SKM-1 treated with dmso at 0.1 percent for 144 hours (cell line): ENCODE results near the gene FBXL3.
"Not testable (repeated sequence)": the region's sequence is repeated elsewhere in the genome, so short reads cannot be mapped to it uniquely, and the experiment has no call there.

ENCODE experiments used
- DNase-seq: peaks from one replicate; lab custom pipeline; 2025; ENCODE audit not compliant: unreplicated experiment; lab: John Stamatoyannopoulos, UW

Gene FBXL3

DNA sequence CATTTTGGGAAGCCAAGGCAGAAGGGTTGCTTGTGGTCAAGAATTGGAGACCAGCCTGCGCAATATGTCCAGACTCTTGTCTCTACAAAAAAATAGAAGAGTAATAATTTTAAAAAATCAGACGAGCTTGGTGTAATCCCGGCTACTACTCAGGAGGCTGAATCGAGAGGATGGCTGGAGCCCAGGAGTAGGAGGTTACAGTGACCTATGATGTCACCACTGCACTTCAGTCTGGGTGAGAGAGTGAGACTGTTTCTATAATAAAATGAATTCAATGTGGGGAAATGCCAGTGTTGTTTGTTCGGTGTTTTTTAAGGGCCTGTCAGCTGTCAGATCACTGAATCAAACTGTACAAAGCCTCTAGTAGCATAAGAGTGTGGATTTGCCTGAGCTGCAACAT, 1.2 kb upstream of the FBXL3 start:
- DNase-seq = no peak

DNA sequence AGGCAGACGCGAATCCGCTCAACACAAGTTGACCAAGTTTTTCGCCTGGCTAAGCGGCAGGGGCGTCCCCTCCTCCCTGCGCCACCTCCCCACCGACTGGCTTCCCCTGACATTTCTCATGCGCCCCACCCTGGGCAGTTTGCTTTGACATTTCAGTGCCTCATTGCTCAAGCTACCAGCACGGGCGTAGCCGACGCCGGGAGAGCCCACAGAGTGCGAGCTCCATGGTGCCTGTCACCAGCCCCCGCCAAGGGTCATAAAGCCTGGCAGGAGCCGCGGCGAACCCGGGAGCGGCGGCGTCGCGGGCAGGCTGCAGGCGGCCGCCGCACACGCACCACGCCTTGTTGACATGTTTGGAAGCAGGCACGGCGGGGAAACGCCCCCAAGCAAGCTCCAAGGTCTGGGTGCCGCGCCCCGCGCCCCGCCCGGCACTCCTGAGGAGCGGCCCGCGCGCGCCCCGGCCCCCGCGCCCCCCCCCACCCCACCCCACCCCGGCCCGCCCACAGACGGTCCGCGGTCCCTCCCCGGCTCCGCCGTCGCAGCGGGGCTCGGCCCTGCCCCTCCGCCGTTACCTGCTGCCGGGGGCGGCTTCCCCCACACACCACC, 601 bp downstream of the FBXL3 start:
- DNase-seq = peak; percentile 63

DNA sequence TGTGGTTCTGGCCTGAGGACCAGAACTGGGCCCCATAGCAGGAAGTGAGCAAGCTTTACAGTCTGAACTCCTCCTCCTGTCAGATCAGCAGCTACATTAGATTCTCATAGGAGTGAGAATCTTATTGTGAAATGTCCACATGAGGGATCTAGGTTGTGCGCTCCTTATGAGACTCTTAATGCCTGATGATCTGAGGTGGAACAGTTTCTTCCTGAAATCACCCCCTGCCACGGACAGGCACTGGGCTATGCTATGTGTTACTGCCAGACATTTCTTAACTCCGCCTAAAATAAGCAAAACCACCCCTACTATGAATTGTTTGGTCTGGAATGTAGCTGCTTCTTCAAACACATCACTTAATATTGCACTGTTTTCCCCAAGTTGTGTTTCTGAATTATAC, 4.6 kb downstream of the FBXL3 start:
- no peak for DNase-seq

DNA sequence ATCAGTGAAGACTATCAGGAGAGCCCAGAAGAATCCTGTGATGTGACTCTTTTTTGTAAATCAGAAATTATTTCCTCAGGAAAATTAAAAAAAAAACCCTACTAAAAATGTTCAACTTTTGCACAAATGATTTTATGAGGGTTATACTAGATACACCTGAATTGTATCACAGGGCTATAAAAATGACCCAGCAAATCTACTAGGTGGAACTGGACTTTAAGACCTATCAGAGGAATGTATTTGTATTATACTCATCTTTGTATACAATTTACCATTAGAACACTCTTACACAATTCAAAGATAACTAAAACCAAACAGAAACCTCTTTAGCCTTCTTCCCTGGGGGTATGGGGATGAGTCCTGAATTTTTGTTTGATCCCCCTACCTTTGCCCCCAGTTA, 7.2 kb downstream of the FBXL3 start:
- DNase-seq = no peak

DNA sequence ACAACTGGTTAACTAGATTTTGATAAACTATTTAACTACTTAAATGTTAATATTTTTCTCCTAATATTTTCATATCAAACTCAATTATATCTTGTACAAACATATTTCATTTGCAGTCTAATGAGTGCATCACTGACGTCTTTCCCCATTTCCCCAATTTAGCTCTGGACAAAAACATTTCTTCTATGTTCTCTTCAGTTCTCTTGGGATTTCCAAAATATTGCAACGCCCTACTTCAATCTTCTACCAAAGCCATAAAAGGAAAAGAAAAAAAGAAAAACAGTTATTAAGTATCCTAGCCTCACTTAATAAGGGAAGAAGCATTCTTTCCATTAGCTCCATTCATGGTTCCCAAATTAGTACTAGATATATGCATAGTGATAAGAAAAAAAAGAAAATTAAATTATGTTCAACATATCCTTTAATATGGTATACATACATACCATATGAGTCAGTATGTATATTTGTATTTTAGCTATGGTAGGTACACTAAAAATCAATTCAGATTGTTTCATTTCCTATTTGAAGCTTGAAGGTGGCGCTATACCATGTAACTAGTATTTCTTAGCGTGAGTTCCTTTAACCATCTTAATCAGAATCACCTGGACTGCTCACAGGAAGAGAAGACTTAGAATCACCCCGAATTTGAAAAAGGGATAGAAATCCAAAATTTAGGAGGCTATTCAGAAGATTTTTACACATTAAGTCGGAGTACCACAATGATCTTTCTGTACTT, 9.9 kb downstream of the FBXL3 start:
- no peak for DNase-seq

DNA sequence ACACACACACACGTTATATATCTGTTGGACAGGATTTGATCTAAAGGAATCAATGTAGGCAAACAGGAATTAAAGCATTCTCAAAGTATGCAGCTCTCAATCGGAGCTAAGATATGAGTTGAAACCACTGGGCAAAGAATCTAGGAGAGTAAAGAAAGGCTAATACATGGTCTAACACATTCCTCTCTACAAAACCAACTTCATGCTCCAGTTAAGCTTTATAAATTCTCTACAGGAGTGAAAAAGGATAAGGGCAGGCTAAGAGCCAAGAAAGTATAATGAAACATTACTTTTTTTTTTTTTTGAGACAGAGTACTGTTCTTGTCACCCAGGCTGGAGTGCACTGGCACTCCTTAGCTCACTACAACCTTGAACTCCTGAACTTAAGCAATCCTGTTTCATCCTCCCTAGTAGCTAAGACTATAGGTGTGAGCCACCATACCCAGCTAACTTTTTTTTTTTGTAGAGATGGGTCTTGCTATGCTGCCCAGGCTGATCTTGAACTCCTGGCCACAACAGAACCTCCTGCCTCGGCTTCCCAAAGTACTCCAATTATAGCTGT, 10.6 kb downstream of the FBXL3 start:
- DNase-seq = no peak

DNA sequence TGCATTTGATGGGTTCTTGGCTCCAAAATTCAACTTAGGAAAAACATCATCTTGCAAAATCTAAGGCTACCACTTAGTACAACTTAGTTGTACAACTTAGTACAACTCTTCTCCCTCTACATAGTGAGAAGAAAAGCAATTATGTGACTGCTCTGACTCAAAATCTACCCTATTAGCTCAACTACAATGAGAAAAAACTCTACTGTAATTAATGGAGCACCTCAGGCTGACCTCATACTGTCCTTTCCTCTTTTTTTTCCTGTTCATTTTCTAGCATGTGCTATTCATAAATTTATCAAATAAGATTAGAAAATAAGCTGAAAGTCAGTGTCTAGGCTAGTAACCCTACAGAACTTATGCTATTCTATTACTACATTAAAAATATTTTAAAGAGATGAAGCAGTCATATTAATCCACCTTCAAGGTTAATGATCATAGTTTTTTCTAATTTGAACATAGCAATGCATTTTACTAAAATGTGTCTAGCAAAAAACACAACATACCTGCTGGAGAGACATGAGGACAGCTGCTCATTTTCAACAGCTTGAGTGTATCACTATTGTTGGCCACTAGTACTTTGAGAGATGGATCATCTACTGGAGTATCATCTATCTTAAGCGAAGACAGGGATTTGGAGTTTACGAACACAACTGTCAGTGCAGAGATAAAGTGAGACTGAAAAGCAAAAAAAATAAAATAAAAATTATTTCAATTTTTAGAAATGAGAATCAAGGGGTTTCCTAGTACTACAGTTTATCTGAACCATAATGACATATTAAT, 11.9 kb downstream of the FBXL3 start:
- DNase-seq = no peak

DNA sequence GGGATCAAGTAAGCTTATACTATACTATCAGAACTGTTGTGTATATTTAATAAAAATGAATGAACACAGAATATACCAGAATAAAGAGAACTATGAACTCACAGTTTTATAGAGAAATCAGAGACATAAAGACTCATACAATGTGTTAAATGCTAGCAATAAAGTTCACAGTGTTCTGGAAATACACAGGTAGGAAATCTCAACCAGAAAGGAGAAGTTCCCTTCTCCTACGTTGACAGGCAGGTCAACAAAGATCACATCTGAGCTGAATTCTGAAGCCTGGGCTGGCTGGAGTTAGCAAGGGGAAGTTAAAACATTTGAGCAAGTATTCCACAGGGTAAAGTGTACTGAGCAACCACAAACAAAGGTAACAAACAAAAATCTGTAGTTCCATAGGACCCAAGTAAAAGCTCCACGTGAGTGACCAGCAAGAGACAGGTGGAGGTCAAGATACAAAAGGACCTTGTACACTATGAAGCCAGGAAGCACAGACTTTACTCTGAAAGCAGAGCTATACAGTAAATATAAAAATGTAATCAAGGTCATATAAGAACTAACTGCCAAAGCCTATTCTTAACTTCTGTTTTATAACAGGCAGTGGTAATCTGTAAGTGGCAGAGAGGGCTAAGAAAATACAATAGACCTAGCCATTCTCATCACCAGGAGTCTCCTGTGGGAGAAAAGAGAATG, 13.0 kb downstream of the FBXL3 start:
- no peak for DNase-seq

DNA sequence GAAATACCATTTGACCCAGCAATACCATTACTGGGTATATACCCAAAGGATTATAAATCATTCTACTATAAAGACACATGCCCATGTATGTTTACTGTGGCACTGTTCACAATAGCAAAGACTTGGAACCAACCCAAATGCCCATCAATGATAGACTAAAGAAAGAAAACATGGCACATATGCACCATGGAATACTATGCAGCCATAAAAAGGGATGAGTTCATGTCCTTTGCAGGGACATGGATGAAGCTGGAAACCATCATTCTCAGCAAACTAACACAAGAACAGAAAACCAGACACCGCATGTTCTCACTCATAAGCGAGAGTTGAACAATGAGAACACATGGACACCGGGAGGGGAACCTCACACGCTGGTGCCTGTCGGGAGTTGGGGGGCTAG, 17.2 kb downstream of the FBXL3 start:
- not testable (repeated sequence) for DNase-seq

DNA sequence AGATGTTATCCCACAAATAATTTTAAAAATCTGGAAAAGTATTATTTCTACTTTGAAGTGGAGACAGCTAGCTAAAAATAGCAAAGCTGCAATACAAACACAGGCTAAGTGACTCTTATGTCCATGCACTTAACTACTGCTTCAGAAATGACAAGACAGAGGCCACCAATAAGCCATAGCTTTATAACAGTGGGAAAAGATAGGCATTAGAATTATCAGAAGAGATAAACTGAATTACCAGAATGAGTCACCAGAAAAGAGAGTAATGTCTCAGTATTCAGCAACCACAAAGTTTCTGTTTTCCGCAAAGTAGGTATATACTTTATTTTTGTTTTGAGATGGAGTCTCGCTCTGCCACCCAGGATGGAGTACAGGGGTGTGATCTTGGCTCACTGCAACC, 17.9 kb downstream of the FBXL3 start:
- DNase-seq = no peak

DNA sequence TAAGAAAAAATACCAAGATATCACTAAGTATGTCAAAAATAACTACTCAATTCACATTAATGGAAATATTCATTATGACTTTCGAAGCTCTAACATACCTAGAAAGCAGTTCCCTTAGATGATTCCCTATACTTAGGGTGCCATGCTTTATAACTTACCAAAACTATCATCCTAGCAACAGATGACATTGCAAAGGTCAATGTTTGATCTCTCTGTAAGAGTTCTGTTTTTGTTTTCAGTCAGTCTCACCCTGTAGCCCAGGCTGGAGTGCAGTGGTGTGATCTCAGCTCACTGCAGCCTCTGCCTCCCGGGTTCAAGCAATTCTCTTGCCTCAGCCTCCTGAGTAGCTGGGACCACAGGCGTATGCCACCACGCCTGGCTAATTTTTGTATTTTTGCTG, 18.6 kb downstream of the FBXL3 start:
- DNase-seq = not testable (repeated sequence)

DNA sequence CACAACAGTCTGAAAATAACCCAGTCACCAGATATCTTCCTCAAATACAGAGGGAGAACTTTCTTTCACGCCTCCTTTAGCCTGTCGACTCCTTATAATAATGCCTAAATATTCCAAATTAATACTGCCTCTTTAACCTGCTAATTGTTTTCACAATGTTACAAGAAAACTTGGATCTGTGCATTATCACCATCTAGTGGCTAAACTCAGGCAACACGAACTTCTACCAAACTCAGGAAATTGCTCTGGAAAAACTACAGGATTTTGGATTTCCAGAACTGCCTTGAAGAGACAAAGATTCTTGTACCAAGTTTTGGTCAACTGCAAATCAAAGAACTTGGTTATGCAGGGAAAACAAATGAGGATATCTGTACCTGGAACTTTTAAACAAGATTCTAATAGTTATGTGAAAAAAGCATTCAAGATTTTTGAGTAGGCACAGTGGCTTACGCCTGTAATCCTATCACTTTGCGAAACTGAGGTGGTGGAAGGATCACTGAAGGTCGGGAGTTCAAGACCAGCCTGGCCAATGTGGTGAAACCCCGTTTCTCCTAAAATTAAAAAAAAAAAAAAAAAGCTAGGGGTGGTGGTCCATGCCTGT, 24.3 kb downstream of the FBXL3 start:
- DNase-seq = peak; percentile 24

DNA sequence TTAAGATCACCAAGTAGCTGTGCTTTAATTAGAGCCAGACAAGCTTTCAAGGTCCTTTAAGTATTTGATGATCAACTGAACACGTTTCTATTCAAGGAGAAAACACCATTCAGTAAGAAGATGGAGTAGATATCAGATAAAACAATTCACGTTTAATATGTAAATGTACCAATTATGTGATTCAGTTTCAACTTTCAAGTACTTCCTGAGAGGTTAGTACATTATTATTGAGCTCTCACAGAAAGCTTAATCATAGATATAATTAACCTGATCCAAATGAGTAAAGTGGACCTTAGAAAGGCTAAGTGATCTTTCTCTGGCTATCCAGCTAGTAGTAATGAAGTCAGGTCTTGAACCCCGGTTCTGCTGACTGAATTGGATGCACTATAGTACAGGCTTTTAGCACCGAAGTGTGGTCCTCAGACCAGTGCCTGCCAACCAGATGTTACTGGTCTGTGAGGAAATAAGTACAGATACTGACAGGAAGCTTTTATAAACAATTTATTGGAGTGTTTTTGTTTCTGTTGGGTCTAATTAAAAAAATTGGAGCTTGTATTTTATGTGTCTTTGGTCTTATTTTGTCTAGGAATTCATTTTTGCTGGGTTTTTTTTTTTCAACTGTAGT, 24.9 kb downstream of the FBXL3 start:
- DNase-seq = no peak

DNA sequence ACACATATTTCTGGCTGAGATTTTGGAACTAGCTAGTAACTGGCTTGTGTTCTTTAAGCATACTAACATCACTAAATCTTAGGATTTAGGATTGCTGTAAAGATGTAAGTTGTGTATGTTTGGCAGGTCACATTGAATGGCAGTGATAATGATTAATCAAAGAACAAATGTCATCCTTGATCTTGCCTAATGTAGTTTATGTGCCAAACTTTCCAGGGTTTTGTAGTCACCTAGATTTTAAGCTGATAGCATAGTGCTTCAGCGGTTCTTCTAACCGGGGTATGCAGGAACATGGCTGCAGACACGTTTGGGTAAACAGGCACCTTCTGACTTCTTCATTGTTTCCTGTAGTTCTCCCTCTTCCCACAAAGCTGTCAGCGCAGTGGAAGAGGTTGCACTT, 25.4 kb downstream of the FBXL3 start:
- no peak for DNase-seq

DNA sequence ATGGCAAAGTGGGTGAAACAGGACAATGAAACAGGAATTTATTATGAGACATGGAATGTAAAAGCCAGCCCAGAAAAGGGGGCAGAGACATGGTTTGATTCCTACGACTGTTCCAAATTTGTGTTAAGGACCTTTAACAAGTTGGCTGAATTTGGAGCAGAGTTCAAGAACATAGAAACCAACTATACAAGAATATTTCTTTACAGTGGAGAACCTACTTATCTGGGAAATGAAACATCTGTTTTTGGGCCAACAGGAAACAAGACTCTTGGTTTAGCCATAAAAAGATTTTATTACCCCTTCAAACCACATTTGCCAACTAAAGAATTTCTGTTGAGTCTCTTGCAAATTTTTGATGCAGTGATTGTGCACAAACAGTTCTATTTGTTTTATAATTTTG, 26.5 kb downstream of the FBXL3 start:
- no peak for DNase-seq

DNA sequence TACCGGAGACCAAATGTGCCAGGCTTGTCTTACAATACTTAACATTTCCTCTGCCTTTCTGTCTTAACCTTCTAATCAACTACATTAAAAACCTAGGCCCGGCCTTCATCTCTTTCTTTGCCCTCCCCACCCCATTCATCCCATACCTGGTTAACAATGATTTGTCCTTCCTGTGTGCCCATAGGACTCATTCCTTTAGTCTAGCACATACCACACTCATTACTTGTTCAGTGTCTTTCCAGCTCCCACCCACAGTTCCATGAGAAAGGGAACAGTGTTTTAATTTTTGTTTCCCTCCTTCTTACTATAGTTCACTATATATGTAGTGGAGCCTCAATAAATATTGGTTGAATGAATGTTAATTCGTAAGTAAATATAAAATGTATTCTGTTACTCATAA, 32.7 kb downstream of the FBXL3 start:
- DNase-seq = no peak

DNA sequence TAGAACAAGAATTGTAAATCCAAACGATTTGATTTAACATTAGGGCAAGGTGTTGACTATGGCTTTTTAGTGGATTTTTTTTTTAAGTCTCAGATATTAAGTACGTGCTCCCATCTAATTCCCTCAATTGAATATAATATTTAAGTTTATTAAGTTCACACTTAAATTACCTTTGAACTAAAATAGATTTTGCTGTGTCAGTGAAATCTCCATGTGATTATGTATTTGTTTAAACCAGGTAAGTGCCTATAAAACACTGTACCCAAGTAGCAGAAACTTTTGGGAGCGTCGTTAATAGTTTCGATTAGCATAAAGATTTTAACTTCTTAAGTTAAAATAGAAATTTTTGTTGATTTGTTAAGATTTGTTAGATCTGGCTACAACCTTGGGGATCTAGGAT, 33.5 kb downstream of the FBXL3 start:
- no peak for DNase-seq

DNA sequence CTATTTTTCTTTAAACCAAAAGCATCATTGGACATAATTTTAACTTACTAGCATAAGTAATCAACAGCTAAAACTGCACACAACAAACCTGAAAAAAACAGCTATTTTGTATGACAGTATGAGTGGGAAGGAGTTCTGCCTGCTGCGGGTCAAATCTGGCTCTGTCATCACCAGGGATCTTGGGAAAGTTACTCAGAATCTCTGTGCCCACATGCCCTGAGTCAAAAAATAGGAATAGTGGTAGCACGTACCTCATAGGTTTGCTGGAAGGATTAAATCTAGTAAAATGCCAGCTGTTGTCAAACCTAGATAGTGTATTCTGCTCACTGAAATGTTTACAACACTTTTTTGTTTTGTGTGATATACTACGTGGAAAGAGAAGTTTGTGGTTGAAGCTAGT, 33.9 kb downstream of the FBXL3 start:
- no peak for DNase-seq

DNA sequence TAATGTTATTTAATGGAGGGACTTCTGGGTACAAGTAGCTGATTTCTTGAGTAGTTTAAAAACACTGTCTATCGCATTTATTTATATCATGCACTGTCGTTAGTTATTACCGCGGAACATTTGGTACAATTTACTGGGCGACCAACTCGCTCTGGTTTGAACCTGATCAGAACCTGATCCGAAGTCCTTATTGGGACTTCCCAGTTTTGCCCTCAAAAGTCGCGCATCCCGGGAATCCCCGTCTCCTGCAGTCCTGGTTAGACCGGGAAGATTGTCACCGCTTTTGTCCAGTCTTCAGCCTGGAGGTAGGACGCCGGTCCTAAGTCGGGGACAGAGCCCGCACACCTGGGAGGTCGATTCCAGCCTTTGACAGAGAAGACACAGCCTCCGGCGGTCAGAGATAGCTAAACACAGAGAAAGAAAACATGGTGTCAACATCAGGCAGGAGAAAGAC, 34.4 kb downstream of the FBXL3 start:
- DNase-seq = no peak

DNA sequence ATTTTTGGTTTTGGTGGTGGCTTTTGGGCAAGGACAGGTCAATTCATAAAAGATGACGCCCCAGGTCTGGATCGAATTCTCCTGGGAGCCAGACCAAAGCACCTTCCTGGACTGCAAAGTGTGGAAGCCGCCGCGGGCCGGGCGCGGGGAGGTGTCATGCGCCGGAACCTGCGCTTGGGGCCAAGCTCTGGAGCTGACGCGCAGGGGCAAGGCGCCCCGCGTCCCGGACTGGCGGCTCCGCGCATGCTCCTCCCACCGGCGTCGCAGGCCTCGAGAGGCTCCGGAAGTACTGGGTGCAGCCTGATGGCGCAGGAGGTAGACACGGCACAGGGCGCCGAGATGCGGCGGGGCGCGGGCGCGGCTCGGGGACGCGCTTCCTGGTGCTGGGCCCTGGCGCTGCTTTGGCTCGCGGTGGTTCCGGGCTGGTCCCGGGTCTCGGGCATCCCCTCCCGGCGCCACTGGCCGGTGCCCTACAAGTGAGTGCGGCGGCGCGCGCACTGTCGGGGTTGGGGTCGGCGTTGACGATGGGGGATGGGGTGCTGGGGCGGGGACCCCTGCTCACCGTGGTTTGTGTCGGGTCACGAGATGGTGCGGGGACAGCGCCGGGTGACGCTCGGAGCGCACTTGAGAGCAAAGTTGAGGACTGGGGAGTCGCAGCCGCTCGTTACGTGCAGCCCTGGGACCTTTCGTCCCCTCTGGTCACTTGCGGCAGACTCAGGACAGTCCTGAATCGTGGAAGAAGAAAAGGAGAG, 35.0 kb downstream of the FBXL3 start, which contains the start of gene CLN5:
CLN5 (plus strand) TSS at position 286 of the 752 bp plus-strand sequence; CDS start at position 304, 18 bp downstream.
- DNase-seq = peak; percentile 89
